EH (cell line): ENCODE data around the gene TBC1D8.

Experiments used
- DNase-seq: peaks from one replicate; pipeline ENCODE4 v3.0.0-alpha.2; 2015; ENCODE audit warnings: low read depth

Gene TBC1D8

GRCh38 chr2:101135412-101136296 is 15.5 kb downstream of the TBC1D8 start:
- DNase-seq, result no peak

GRCh38 chr2:101133492-101134100 is 17.6 kb downstream of the TBC1D8 start:
- DNase-seq, result no peak

GRCh38 chr2:101132202-101132601 is 19.0 kb downstream of the TBC1D8 start:
- DNase-seq, result no peak

GRCh38 chr2:101130081-101130480 is 21.1 kb downstream of the TBC1D8 start:
- DNase-seq, result no peak

GRCh38 chr2:101127319-101128056 is 23.7 kb downstream of the TBC1D8 start:
- DNase-seq, result no peak

- DNase-seq, result no peak
Measured at GRCh38 chr2:101125808-101126207, 25.4 kb downstream of the TBC1D8 start.

GRCh38 chr2:101125374-101125773 is 25.8 kb downstream of the TBC1D8 start:
- DNase-seq, result peak; percentile 71

- peak; percentile 95 for DNase-seq
Measured at GRCh38 chr2:101124643-101125366, 26.4 kb downstream of the TBC1D8 start.

- DNase-seq, result peak; percentile 56
Measured at GRCh38 chr2:101123795-101124471, 27.2 kb downstream of the TBC1D8 start.

GRCh38 chr2:101121174-101121573 is 30.0 kb downstream of the TBC1D8 start:
- DNase-seq, result no peak

GRCh38 chr2:101120124-101120996 is 30.8 kb downstream of the TBC1D8 start:
- peak; percentile 87 for DNase-seq

- peak; percentile 80 for DNase-seq
Measured at GRCh38 chr2:101119431-101119830, 31.8 kb downstream of the TBC1D8 start.

- DNase-seq, result no peak
Measured at GRCh38 chr2:101116841-101117552, 34.2 kb downstream of the TBC1D8 start.

GRCh38 chr2:101116348-101116747 is 34.8 kb downstream of the TBC1D8 start:
- no peak for DNase-seq

- DNase-seq, result no peak
Measured at GRCh38 chr2:101115664-101116063, 35.5 kb downstream of the TBC1D8 start.

- DNase-seq, result no peak
Measured at GRCh38 chr2:101114815-101115214, 36.4 kb downstream of the TBC1D8 start.

GRCh38 chr2:101114268-101114783 is 36.9 kb downstream of the TBC1D8 start:
- no peak for DNase-seq

- DNase-seq, result peak; percentile 85
Measured at GRCh38 chr2:101113441-101114267, 37.5 kb downstream of the TBC1D8 start.

- no peak for DNase-seq
Measured at GRCh38 chr2:101112772-101113157, 38.4 kb downstream of the TBC1D8 start.
